Mesothelial cell of epicardium (in vitro differentiated cells): ENCODE measurements around the gene ELMOD1. TPM values are rescaled to one million over a fixed set of nuclear protein-coding genes. Genes with fewer than 3 reads are reported as not detected.

ENCODE experiments used
- DNase-seq, 2 experiments: peaks; one replicate each; pipeline ENCODE4 v3.0.0; 2021; ENCODE audit warnings: low spot score in 2 of 2; ENCODE audit not compliant: unreplicated experiment in 2 of 2
- H3K27ac Mint-ChIP-seq: 2 replicates; pipeline ENCODE4 v1.8.0; 2021; ENCODE audit warnings: mixed read lengths
- H3K27me3 Mint-ChIP-seq: 2 replicates; pipeline ENCODE4 v1.8.0; 2021; ENCODE audit warnings: low read depth, mixed read lengths
- H3K36me3 Mint-ChIP-seq: 2 replicates; pipeline ENCODE4 v1.8.0; 2021; ENCODE audit warnings: mixed read lengths
- H3K4me1 Mint-ChIP-seq: 2 replicates; pipeline ENCODE4 v1.8.0; 2021; ENCODE audit warnings: mixed read lengths
- H3K4me3 Mint-ChIP-seq: 2 replicates; pipeline ENCODE4 v1.8.0; 2021; ENCODE audit warnings: mild to moderate bottlenecking, moderate library complexity, mixed read lengths
- H3K9me3 Mint-ChIP-seq: 2 replicates; pipeline ENCODE4 v1.8.0; 2021; ENCODE audit warnings: mixed read lengths
- CTCF ChIP-seq: fragments of 200-600 bp; sonication (generic); IDR thresholded peaks from one replicate; pipeline ENCODE4 v1.5.0; 2021; ENCODE audit warnings: antibody characterized with exemption; ENCODE audit not compliant: unreplicated experiment
- total RNA-seq: library from RNA; stranded (reverse); gene quantifications from 3 replicates; pipeline ENCODE4 v1.2.1, GENCODE V29; 2021

ELMOD1 gene
- total RNA-seq, 1 donor from 2014 or later = 0.69 TPM

- peaks cover 8% of the 10 kb centered on the region for H3K4me1 Mint-ChIP-seq
- peaks cover 5% of the 10 kb centered on the region for H3K27me3 Mint-ChIP-seq
- H3K4me3 Mint-ChIP-seq = no peak overlapping the region
- H3K36me3 Mint-ChIP-seq = no peaks in the 10 kb centered on the region
- TF ChIP-seq CTCF = no peak
- no peak for DNase-seq
- H3K27ac Mint-ChIP-seq = no peak overlapping the region
- no peaks in the 10 kb centered on the region for H3K9me3 Mint-ChIP-seq
Observed at GRCh38 chr11:107666911-107667613, 76.1 kb downstream of the ELMOD1 start.

GRCh38 chr11:107669191-107669740 lies 78.3 kb downstream of the ELMOD1 start:
- no peaks in the 10 kb centered on the region for H3K36me3 Mint-ChIP-seq
- no peak overlapping the region for H3K4me3 Mint-ChIP-seq
- no peaks in the 10 kb centered on the region for H3K9me3 Mint-ChIP-seq
- no peak overlapping the region for H3K27ac Mint-ChIP-seq
- no peak for DNase-seq
- H3K4me1 Mint-ChIP-seq = peaks cover 8% of the 10 kb centered on the region
- H3K27me3 Mint-ChIP-seq = peaks cover 5% of the 10 kb centered on the region
- no peak for TF ChIP-seq CTCF

- H3K27ac Mint-ChIP-seq = no peak overlapping the region
Observed at GRCh38 chr11:107669893-107670601, 79.1 kb downstream of the ELMOD1 start.

GRCh38 chr11:107675902-107676301 lies 85.0 kb downstream of the ELMOD1 start:
- Mint-ChIP-seq H3K4me3 (no peak overlapping the region), H3K27me3 (peaks cover 9% of the 10 kb centered on the region)

More at GRCh38 chr11:107669893-107670601, 79.1 kb downstream of the ELMOD1 start:
- Mint-ChIP-seq H3K4me1 (peaks cover 8% of the 10 kb centered on the region), H3K4me3 (no peak overlapping the region), H3K27me3 (peaks cover 3% of the 10 kb centered on the region), H3K36me3 (no peaks in the 10 kb centered on the region), H3K9me3 (no peaks in the 10 kb centered on the region)
- TF ChIP-seq CTCF = no peak
- DNase-seq = no peak

More at GRCh38 chr11:107675902-107676301, 85.0 kb downstream of the ELMOD1 start:
- no peak for TF ChIP-seq CTCF
- Mint-ChIP-seq H3K36me3 (no peaks in the 10 kb centered on the region), H3K27ac (no peak overlapping the region), H3K4me1 (peaks cover 4% of the 10 kb centered on the region), H3K9me3 (peaks cover 3% of the 10 kb centered on the region)
- no peak for DNase-seq
